ENCODE measurements around the gene ABLIM2. TPM values are rescaled to one million over a fixed set of nuclear protein-coding genes. Genes with fewer than 3 reads are reported as not detected.

The ABLIM2 gene
- total and polyA plus RNA-seq, 2 of the 4 experiments (the other 2 are of a cell fraction) = under 0.01 to 0.10 TPM

- Histone ChIP-seq H2BK20ac (ENCODE audit: low read depth, low read length) (no peak overlapping the region), H3K14ac (replicated peaks; ENCODE audit: low read depth, low read length) (no peak overlapping the region), H3K79me1 (ENCODE audit: low read depth in 1 of 2, low read length in 2 of 2) (no peaks in the 10 kb centered on the region), H4K8ac (ENCODE audit: low read depth in 2 of 2, low read length in 2 of 2) (no peak overlapping the region), H3K27ac (ENCODE audit: insufficient read depth, low read length) (no peak overlapping the region), H2AFZ (replicated peaks; ENCODE audit: low read length, poor library complexity) (no peak overlapping the region), H4K5ac (ENCODE audit: low read depth, low read length) (no peak overlapping the region), H3K23ac (ENCODE audit: low read depth, low read length) (no peak overlapping the region), H4K20me1 (ENCODE audit: insufficient read depth, low read length) (no peaks in the 10 kb centered on the region), H3K9me1 (ENCODE audit: insufficient read depth, low read length) (no peaks in the 10 kb centered on the region), H3K18ac (ENCODE audit: low read depth, low read length) (no peak overlapping the region), H3K9me3 (ENCODE audit: control insufficient read depth, insufficient read depth, low read length) (no peaks in the 10 kb centered on the region), H2AK5ac (ENCODE audit: low read depth, low read length) (no peak overlapping the region), H3K4me3 (ENCODE audit: insufficient read depth, low read depth, low read length) (no peak overlapping the region), H2BK15ac (ENCODE audit: low read depth, low read length) (no peak overlapping the region), H3K4me2 (ENCODE audit: low read depth, low read length) (no peak overlapping the region), H3K36me3 (ENCODE audit: control insufficient read depth, insufficient read depth, low read length) (no peaks in the 10 kb centered on the region), H3K9ac (ENCODE audit: low read depth, low read length) (no peak overlapping the region), H3K4me1 (ENCODE audit: control insufficient read depth, insufficient read depth, low read length) (no peaks in the 10 kb centered on the region), H2AK9ac (replicated peaks; ENCODE audit: low read depth, low read length, poor library complexity) (no peak overlapping the region), H2BK120ac (ENCODE audit: low read depth, low read length) (no peak overlapping the region), H3K27me3 (ENCODE audit: control insufficient read depth, insufficient read depth, low read length) (peaks cover 39% of the 10 kb centered on the region), H3K4ac (ENCODE audit: low read depth, low read length) (no peak overlapping the region), H3K56ac (ENCODE audit: extremely low read depth, insufficient read depth, low read length) (no peak overlapping the region), H2BK5ac (ENCODE audit: low read depth, low read length, poor library complexity, severe bottlenecking) (no peak overlapping the region), H4K91ac (ENCODE audit: insufficient read depth, low read depth, low read length) (no peak overlapping the region)
- BruUV-seq (replicated peaks) = no TSS peak
- TF ChIP-seq MAZ (IDR thresholded peaks at IDR 0.05; ENCODE audit: borderline replicate concordance, low read depth, low read length) (no peak), NFE2L2 (IDR thresholded peaks at IDR 0.05; ENCODE audit: low read depth, low read length) (no peak), ELK1 (IDR thresholded peaks at IDR 0.05; ENCODE audit: borderline replicate concordance, low read depth, low read length) (no peak), RFX5 (IDR thresholded peaks at IDR 0.05; ENCODE audit: low read depth, low read length) (no peak), RAD21 (IDR thresholded peaks at IDR 0.05; ENCODE audit: low read length) (no peak), BHLHE40 (IDR thresholded peaks at IDR 0.05; ENCODE audit: low read depth, low read length) (no peak), CHD1 (IDR thresholded peaks at IDR 0.05; ENCODE audit: low read depth, low read length) (no peak), USF2 (IDR thresholded peaks at IDR 0.05; ENCODE audit: low read depth, low read length) (no peak), SMC3 (IDR thresholded peaks at IDR 0.05; ENCODE audit: low read depth, low read length) (no peak)
- ChIA-PET CTCF (no interaction called here), POLR2A (ENCODE audit: unreplicated experiment) (no interaction called here)
- no peak for DNase-seq
- intact Hi-C loops (cut with micrococcal nuclease) = no loop called here
- no peak for ATAC-seq (ENCODE audit: low read depth)
- in situ Hi-C loops (cut with MboI; ENCODE audit: low sequenced_read_pairs) = no loop called here
- WGBS, 2 experiments (ENCODE audit: extremely low coverage in 2 of 2, insufficient read length in 1 of 2) = 80% methylated on average over 1 of the region's 8 CpGs; no CpG with 5 or more reads in 1 of the 2 experiments
- dilution Hi-C loops (cut with HindIII; ENCODE audit: low sequenced_read_pairs, unreplicated experiment) = no loop called here
Measured at GRCh38 chr4:8115916-8116315, 42.7 kb downstream of the ABLIM2 start.
